A549 (cell line): ENCODE results near the gene NOBOX.

Source experiments
- CHD4 ChIP-seq: fragments of 200-600 bp; sonication (generic); IDR thresholded peaks from 2 replicates; pipeline ENCODE4 v1.6.1; 2016; ENCODE audit warnings: antibody characterized with exemption, mild to moderate bottlenecking, borderline replicate concordance
- CTCF ChIP-seq: fragments of >200 bp; sonication (Bioruptor Twin); formaldehyde crosslinking; IDR thresholded peaks from 3 replicates; pipeline ENCODE4 v1.5.1; 2016
- ELK1 ChIP-seq: fragments of 150-350 bp; IDR thresholded peaks from 2 replicates; pipeline ENCODE4 v1.6.1; 2014; ENCODE audit warnings: low read depth, mild to moderate bottlenecking, low read length
- EP300 ChIP-seq, 2 experiments: fragments of >200 bp; sonication (Bioruptor Twin); formaldehyde crosslinking; IDR thresholded peaks; 2 replicates in 1 of 2; 3 replicates in 1 of 2; pipeline ENCODE4 v1.6.1; 2016 to 2017
- GATA3 ChIP-seq: IDR thresholded peaks from 2 replicates; pipeline ENCODE4 v1.6.1; 2012; ENCODE audit warnings: borderline replicate concordance
- MAX ChIP-seq: IDR thresholded peaks from 2 replicates; pipeline ENCODE4 v1.6.1; 2012
- POLR2A ChIP-seq: IDR thresholded peaks from 2 replicates; pipeline ENCODE4 v1.6.1; 2012; ENCODE audit warnings: mild to moderate bottlenecking, low read length
- RAD21 ChIP-seq, 2 experiments: fragments of >200 bp in 1 of 2; sonication (Bioruptor Twin) in 1 of 2; formaldehyde crosslinking in 1 of 2; IDR thresholded peaks in 1 of 2; conservative IDR thresholded peaks in 1 of 2; 2 replicates in 1 of 2; 3 replicates in 1 of 2; pipeline ENCODE4 v1.6.1; 2012 to 2018; ENCODE audit warnings: inconsistent platforms in 1 of 2
- REST ChIP-seq: fragments of 200-600 bp; sonication (generic); IDR thresholded peaks from 2 replicates; pipeline ENCODE4 v1.6.1; 2016; ENCODE audit warnings: antibody characterized with exemption, mild to moderate bottlenecking, moderate library complexity
- RNF2 ChIP-seq: fragments of 200-600 bp; sonication (generic); IDR thresholded peaks from 2 replicates; pipeline ENCODE4 v1.6.1; 2016; ENCODE audit warnings: low read depth, mild to moderate bottlenecking, antibody characterized with exemption, moderate library complexity, borderline replicate concordance
- ZC3H11A ChIP-seq: fragments of 450-650 bp; IDR thresholded peaks from 2 replicates; pipeline ENCODE4 v1.6.1; 2014; ENCODE audit warnings: antibody characterized with exemption, mild to moderate bottlenecking

- no peak for TF ChIP-seq CTCF
- TF ChIP-seq POLR2A: no peak
- no peak for TF ChIP-seq ZC3H11A
- no peak for TF ChIP-seq MAX
- TF ChIP-seq REST: no peak
- no peak for TF ChIP-seq RNF2
- TF ChIP-seq RAD21 (conservative IDR thresholded peaks at IDR 0.05 in 1 of 2, IDR thresholded peaks at IDR 0.05 in 1 of 2): no peak
- no peak for TF ChIP-seq ELK1
- no peak for TF ChIP-seq CHD4
- TF ChIP-seq EP300 (IDR thresholded peaks at IDR 0.05): no peak
- TF ChIP-seq GATA3: no peak
Measured at GRCh38 chr7:144401490-144401889, 2.0 kb downstream of the NOBOX start.
